ENCODE results near the gene IGF2R. TPM values are rescaled to one million over a fixed set of nuclear protein-coding genes. Genes with fewer than 3 reads are reported as not detected.

Gene IGF2R
- polyA plus RNA-seq, 1 donor (not counting 4 experiments of a cell fraction or from before 2014, with no cell fraction given), result 40.9 TPM

- dilution Hi-C loops (cut with MboI; ENCODE audit: extremely low pct_ligation_motif_present, low sequenced_read_pairs), result no loop called here
- no peak overlapping the region for H3K4me2 ChIP-seq (ENCODE audit: control insufficient read depth, extremely low read depth, insufficient read depth, low read depth, low read length)
- FAIRE-seq (no peak), DNase-seq (ENCODE audit: low read depth, low spot score) (no peak)
- H4K20me1 ChIP-seq (ENCODE audit: control insufficient read depth, extremely low read depth, insufficient read depth, low read length), result no peaks in the 10 kb centered on the region
- H3K27ac ChIP-seq (ENCODE audit: control insufficient read depth, insufficient read depth, low read length), result no peak overlapping the region
- H3K27me3 ChIP-seq (ENCODE audit: control insufficient read depth, extremely low read depth, insufficient read depth, low read length), result no peaks in the 10 kb centered on the region
- TF ChIP-seq CTCF (optimal IDR thresholded peaks at IDR 0.05 in 1 of 3, IDR thresholded peaks at IDR 0.05 in 1 of 3, conservative IDR thresholded peaks at IDR 0.05 in 1 of 3; ENCODE audit: extremely low read depth in 1 of 3, insufficient read depth in 2 of 3, low read length in 3 of 3) (no peak), EZH2 (IDR thresholded peaks at IDR 0.05; ENCODE audit: low read length) (no peak)
- no peak overlapping the region for H3K9ac ChIP-seq (ENCODE audit: control insufficient read depth, extremely low read depth, insufficient read depth, low read length)
- peaks cover 21 to 23% of the 10 kb centered on the region in 2 experiments for H3K36me3 ChIP-seq (ENCODE audit: control insufficient read depth in 2 of 2, extremely low read depth in 1 of 2, insufficient read depth in 2 of 2, low read length in 2 of 2)
- no peak overlapping the region for H3K4me3 ChIP-seq (ENCODE audit: control insufficient read depth in 2 of 3, extremely low read depth in 1 of 3, insufficient read depth in 2 of 3, low read depth in 1 of 3, low read length in 3 of 3)
- H3K79me2 ChIP-seq (ENCODE audit: control insufficient read depth, insufficient read depth, low read length), result peaks cover 11% of the 10 kb centered on the region
- H3K9me1 ChIP-seq (ENCODE audit: control insufficient read depth, extremely low read depth, insufficient read depth, low read length), result no peaks in the 10 kb centered on the region
- no peaks in the 10 kb centered on the region for H3K4me1 ChIP-seq (ENCODE audit: control insufficient read depth, extremely low read depth, insufficient read depth, low read length)
- no peaks in the 10 kb centered on the region for H3K9me3 ChIP-seq (ENCODE audit: control insufficient read depth, low read depth, low read length)
- no peak overlapping the region for H2AFZ ChIP-seq (ENCODE audit: control insufficient read depth, low read length)
Observed at GRCh38 chr6:160013987-160014868, 45.3 kb downstream of the IGF2R start.

GRCh38 chr6:160014869-160015182 lies 45.9 kb downstream of the IGF2R start:
- DNase-seq (ENCODE audit: low read depth, low spot score) (no peak), FAIRE-seq (no peak)
- Histone ChIP-seq H3K9ac (ENCODE audit: control insufficient read depth, extremely low read depth, insufficient read depth, low read length) (no peak overlapping the region), H3K4me1 (ENCODE audit: control insufficient read depth, extremely low read depth, insufficient read depth, low read length) (no peaks in the 10 kb centered on the region), H3K9me3 (ENCODE audit: control insufficient read depth, low read depth, low read length) (no peaks in the 10 kb centered on the region), H3K4me2 (ENCODE audit: control insufficient read depth, extremely low read depth, insufficient read depth, low read depth, low read length) (no peak overlapping the region), H3K27ac (ENCODE audit: control insufficient read depth, insufficient read depth, low read length) (no peak overlapping the region), H4K20me1 (ENCODE audit: control insufficient read depth, extremely low read depth, insufficient read depth, low read length) (no peaks in the 10 kb centered on the region), H3K4me3 (ENCODE audit: control insufficient read depth in 2 of 3, extremely low read depth in 1 of 3, insufficient read depth in 2 of 3, low read depth in 1 of 3, low read length in 3 of 3) (no peak overlapping the region), H2AFZ (ENCODE audit: control insufficient read depth, low read length) (no peak overlapping the region), H3K9me1 (ENCODE audit: control insufficient read depth, extremely low read depth, insufficient read depth, low read length) (no peaks in the 10 kb centered on the region), H3K27me3 (ENCODE audit: control insufficient read depth, extremely low read depth, insufficient read depth, low read length) (no peaks in the 10 kb centered on the region), H3K79me2 (ENCODE audit: control insufficient read depth, insufficient read depth, low read length) (peaks cover 11% of the 10 kb centered on the region), H3K36me3 (ENCODE audit: control insufficient read depth in 2 of 2, extremely low read depth in 1 of 2, insufficient read depth in 2 of 2, low read length in 2 of 2) (peaks cover 21 to 23% of the 10 kb centered on the region in 2 experiments)
- dilution Hi-C loops (cut with MboI; ENCODE audit: extremely low pct_ligation_motif_present, low sequenced_read_pairs), result no loop called here
- no peak for TF ChIP-seq CTCF (optimal IDR thresholded peaks at IDR 0.05 in 1 of 3, IDR thresholded peaks at IDR 0.05 in 1 of 3, conservative IDR thresholded peaks at IDR 0.05 in 1 of 3; ENCODE audit: extremely low read depth in 1 of 3, insufficient read depth in 2 of 3, low read length in 3 of 3)
- TF ChIP-seq EZH2 (IDR thresholded peaks at IDR 0.05; ENCODE audit: low read length), result no peak

All from keratinocyte (primary cell).